HG02798 (cell line): ENCODE data around the gene ZNF358.

Experiments
- ATAC-seq: cut with Tn5 transposase; IDR thresholded peaks from one replicate; pipeline ENCODE4 v1.9.1; 2021; ENCODE audit warnings: mild to moderate bottlenecking; ENCODE audit not compliant: unreplicated experiment, poor library complexity

The ZNF358 gene

DNA sequence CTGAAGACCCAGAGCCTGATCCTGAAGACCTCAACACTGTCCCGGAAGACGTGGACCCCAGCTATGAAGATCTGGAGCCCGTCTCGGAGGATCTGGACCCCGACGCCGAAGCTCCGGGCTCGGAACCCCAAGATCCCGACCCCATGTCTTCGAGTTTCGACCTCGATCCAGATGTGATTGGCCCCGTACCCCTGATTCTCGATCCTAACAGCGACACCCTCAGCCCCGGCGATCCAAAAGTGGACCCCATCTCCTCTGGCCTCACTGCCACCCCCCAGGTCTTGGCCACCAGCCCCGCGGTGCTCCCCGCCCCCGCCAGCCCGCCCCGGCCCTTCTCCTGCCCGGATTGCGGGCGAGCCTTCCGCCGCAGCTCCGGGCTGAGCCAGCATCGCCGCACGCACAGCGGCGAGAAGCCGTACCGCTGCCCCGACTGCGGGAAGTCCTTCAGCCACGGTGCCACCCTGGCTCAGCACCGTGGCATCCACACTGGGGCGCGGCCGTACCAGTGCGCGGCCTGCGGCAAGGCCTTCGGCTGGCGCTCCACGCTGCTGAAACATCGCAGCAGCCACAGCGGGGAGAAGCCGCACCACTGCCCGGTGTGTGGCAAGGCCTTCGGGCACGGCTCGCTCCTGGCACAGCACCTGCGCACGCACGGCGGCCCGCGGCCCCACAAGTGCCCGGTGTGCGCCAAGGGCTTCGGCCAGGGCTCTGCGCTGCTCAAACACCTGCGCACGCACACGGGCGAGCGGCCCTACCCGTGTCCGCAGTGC is 3.6 kb downstream of the ZNF358 start:
- ATAC-seq, result no peak

DNA sequence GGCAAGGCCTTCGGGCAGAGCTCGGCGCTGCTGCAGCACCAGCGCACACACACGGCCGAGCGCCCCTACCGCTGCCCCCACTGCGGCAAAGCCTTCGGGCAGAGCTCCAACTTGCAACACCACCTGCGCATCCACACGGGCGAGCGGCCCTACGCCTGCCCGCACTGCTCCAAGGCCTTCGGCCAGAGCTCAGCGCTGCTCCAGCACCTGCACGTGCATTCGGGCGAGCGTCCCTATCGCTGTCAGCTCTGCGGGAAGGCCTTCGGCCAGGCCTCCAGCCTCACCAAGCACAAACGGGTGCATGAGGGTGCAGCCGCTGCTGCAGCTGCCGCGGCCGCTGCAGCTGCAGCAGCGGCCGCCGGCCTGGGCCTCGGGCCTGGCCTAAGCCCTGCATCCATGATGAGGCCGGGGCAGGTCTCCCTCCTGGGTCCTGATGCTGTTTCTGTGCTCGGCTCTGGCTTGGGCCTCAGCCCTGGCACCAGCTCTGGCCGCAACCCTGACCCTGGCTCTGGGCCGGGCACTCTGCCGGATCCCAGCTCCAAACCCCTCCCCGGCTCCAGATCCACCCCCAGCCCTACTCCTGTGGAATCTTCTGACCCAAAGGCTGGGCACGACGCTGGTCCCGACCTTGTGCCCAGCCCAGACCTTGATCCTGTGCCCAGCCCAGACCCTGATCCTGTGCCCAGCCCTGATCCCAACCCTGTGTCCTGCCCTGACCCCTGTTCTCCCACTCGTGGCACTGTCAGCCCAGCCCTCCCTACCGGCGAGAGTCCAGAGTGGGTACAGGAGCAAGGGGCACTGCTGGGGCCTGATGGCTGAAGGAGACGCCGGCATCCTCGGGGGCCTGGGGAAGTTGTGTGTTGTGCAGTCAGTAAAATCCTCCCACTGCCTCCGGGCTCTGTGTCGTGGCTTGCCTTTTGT is 4.5 kb downstream of the ZNF358 start:
- ATAC-seq, result no peak

DNA sequence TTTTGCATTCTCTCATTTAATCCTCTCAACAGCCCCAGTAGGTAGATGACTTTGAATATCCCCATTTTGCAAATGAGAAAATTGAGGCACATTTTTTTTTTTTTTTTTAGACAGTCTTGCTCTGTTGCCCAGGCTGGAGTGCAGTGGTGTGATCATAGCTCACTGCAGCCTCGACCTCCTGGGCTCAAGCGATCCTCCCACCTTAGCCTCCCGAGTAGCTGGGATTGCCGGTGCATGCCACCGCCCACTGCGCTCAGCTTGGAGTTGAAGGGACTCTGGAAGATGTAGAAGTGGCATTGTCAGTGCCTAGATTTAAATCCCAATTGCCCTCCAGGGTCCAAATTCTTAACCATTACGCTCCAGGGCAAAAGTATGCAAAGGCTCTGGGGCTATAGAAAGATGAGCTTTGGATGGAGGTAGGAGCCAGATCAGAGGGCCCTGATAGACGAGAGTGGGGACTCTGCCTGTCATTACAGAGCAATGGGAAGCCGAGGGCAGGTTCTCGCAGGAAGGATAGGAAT is 5.7 kb downstream of the ZNF358 start:
- no peak for ATAC-seq

DNA sequence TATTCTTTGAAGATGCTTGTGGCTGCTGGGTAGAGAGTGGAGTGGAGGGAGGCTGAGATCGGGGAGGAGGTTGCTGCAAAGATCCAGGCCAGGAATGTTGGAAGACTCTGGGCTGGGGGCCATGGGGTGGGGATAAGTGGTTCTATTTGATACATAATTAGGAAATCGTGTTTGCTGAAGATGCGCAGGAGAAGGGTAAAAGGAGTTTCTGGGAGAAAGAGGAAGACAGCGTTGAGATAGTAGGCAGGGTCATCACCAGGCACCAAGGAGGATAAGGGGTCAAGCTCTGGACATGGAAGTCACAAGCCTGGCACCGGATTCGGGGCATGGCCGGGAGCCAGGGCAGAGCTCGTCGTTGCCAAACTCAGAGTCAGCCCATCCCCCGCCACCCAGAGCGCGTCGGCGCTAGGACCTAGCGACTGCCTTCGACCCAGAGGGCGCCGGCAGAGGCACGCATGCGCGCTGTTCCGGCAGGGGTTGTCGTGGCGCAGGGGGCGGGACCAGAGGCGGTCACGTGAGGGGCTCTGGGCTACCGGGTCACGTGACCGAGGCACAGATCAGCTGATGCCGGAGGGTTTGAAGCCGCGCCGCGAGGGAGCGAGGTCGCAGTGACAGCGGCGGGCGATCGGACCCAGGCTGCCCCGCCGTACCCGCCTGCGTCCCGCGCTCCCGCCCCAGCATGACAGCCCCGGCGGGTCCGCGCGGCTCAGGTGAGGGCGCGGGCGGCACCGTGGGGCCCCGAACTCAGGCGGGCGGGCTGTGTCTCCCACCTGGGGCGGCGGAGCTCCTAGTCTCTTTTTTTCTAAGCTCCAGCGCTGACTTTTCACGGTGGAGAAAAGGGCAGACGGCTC is 6.4 kb downstream of the ZNF358 start, which contains the start of gene MCOLN1:
Gene MCOLN1 (plus strand): TSS at position 553 of the 851 bp plus-strand sequence. CDS start 127 bp downstream, at position 680.
- peak; percentile 93 for ATAC-seq

DNA sequence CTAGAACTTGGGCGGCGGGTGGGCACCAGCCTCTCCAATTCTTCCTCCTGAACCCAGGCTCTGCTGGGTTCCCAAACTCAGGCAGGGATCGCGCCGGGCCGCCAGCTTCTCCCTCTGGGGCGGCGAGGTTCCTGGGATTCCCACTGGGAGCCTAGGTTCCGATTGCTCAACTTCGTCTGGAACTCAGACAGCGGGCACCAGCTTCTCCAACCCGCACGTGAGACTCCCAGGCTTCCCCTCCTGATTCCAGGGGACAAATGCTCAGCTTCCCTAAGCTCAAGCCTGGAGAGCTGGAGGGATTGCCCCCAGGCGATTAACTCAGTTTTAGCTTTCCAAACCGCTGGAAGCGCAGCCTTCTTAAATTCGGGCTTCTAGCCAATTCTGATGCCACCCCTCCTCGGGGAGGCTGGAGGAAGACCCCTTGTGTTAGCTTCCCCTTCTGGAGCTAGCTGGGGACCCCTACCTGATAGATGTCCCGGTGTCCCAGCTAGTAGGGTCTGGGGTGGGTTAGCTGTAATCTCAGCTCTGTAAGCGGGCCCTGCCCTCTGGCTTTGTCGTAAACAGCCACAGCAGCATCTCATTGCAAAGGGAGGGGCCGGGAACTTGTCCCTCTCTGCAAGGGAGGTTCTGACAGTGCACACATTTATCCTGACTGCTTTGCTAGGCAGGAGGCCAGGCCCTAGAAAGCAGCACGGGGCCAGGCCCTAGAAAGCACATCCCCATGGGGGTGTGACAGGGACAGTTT is 7.2 kb downstream of the ZNF358 start:
- peak; percentile 5 for ATAC-seq

DNA sequence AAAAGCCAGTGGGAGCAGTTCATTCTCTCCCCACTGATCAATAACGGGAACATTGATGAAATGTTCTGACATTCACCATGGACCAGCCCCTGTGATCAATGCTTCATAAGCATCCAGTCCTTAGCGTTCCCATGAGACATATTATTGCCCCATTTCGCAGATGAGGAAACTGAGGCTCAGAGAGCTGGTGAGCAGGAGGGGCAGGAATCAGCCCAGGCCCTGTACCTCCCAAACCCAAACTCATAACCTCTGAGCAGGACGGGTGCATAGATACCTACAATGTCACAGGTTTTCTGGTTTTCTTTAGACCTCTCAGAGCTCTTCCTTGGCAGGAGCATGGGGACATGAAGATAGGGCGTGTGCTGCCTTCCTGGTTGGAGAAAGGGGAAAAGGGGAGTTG is 8.6 kb downstream of the ZNF358 start:
- ATAC-seq, result no peak

DNA sequence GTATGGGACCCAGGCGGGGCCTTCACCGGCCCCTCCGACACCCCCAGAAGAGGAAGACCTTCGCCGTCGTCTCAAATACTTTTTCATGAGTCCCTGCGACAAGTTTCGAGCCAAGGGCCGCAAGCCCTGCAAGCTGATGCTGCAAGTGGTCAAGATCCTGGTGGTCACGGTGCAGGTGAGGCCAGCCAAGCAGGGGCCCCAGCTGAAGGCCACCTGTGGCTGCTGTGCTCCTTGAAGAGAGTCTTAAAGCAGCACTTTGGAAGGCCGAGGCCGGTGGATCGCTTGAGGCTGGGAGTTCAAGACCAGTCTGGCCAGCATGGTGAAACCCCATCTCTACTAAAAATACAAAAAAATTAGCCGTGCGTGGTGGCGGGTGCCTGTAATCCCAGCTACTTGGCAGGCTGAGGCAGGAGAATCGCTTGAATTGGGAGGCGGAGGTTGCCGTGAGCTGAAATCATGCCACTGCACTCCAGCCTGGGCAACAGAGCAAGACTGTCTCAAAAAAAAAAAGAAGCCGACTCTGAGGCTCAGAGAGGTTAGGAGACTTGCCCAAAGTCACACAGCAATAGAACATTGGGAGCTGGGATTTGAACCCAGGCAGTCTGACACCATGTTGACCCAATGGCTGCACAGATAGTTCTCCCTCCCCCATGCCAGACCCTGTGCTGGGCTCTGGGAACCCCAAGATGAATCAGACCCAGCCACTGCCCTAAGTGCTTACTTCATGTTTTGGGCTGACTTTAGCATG is 9.3 kb downstream of the ZNF358 start:
- ATAC-seq, result no peak

DNA sequence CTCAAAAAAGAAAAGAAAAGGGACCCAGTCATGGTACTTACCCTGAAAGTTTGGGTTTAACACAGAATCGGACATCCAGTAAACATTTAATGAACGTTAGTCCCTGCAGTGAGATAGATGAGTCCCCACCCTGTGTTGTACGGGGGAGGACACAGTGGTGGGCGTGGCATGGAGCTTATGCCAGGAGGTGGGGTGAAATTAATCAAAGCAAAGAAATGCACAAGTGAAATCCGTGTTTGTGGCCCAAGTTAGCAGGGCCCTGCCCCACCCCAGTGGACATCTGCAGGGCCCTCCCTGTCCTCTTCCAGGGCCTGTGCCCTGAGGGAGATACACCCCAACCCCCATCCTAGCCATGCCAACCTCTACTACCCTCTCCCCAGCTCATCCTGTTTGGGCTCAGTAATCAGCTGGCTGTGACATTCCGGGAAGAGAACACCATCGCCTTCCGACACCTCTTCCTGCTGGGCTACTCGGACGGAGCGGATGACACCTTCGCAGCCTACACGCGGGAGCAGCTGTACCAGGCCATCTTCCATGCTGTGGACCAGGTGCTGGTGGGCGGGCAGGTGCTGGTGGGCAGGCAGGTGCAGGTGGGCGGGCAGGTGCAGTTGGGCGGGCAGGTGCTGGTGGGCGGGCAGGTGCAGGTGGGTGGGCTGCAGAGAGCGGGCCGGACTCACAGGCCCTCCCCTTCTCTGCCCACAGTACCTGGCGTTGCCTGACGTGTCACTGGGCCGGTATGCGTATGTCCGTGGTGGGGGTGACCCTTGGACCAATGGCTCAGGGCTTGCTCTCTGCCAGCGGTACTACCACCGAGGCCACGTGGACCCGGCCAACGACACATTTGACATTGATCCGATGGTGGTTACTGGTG is 10.4 kb downstream of the ZNF358 start:
- ATAC-seq, result no peak

DNA sequence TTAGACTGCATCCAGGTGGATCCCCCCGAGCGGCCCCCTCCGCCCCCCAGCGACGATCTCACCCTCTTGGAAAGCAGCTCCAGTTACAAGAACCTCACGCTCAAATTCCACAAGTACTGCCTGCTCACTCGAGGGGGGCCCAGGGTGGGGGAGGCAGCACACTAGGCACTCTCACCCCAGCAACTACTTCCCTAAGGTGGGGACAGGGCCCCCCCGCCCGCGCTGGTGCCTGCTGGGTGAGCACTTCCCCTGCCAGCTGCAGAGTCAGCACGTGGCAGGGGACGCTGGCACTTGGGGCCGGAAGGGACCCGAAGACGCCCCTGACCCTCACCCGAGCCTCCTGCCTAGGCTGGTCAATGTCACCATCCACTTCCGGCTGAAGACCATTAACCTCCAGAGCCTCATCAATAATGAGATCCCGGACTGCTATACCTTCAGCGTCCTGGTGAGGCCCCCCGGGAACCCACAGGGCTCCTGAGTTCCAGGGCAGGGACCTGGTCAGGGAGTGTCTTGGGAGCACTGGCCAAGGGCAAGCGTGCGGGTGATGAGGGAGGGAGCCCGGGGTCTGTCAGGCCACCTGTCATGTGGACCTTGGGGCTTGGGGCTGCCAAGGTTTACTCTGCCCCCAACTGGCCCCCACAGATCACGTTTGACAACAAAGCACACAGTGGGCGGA is 11.8 kb downstream of the ZNF358 start:
- ATAC-seq, result no peak

DNA sequence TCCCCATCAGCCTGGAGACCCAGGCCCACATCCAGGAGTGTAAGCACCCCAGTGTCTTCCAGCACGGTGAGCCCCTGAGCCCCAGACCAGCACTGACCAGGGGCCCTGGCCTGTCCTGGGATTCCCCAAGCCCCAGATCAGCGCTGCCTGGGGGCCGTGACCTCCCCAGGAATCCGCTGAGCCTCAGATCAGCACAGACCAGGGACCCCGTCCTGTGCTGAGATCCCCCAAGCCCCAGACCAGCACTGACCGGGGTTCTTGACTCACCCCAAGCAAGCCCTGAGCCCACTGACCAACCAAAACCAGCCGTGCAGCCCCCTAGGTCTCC is 12.3 kb downstream of the ZNF358 start:
- ATAC-seq, result no peak

DNA sequence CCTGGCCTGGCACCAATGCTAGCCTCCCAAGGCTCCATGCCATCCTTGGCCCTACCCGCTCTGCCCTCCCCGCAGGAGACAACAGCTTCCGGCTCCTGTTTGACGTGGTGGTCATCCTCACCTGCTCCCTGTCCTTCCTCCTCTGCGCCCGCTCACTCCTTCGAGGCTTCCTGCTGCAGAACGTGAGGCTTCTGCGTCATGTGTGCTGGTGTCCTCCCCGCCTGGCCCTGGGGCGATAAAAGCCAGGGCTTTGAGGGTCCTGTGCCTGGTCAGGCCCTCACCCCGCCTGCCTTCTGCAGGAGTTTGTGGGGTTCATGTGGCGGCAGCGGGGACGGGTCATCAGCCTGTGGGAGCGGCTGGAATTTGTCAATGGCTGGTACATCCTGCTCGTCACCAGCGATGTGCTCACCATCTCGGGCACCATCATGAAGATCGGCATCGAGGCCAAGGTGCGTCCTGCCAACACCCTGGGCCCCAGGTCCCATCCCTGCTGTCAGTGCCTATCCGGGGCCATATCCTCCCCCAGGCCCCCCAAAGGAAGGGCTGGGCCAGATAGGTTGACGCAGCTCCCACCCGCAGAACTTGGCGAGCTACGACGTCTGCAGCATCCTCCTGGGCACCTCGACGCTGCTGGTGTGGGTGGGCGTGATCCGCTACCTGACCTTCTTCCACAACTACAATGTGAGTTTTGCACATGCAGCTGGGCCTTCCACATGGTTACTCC is 12.8 kb downstream of the ZNF358 start:
- no peak for ATAC-seq

DNA sequence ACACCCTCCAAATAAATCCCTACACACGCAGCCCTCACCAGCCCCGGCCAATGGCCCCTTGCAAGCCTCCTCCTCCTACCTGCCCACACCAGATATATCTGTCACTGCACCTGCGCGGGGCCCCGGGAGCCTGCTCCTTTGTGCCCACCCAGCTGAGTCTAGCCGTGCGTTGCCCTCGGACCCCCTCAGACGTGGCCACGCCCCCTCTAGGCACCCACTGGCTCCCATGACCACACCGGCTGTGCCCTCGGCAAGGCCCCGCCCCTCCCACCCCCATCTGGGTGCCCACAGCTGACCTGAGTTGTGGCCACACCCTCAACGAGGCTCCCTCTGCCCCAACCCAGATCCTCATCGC is 13.3 kb downstream of the ZNF358 start:
- no peak for ATAC-seq

DNA sequence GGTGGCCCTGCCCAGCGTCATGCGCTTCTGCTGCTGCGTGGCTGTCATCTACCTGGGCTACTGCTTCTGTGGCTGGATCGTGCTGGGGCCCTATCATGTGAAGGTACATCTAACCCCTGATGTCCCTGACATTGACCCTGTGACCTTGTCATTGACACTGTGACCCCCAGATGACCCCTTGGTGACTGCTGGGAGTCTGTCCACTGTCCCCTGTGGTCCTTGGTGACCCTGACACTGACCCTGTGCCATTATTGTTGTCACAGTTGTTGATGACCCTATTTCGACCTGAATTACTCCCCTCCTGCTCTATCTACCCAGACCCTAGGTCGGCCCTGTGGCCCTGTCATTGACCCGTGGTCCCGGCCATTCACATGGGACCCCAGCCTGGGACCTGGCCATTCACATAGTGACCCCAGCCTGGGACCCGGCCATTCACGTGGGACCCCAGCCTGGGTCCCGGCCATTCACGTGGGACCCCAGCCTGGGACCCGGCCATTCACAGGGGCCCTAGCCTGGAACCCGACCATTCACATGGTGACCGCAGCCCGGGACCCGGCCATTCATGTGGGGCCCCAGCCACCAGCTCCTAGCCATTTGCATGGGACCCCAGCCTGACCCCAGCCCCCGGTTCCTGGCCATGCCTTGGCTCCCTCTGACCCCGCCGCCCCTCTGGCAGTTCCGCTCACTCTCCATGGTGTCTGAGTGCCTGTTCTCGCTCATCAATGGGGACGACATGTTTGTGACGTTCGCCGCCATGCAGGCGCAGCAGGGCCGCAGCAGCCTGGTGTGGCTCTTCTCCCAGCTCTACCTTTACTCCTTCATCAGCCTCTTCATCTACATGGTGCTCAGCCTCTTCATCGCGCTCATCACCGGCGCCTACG is 13.9 kb downstream of the ZNF358 start:
- no peak for ATAC-seq

DNA sequence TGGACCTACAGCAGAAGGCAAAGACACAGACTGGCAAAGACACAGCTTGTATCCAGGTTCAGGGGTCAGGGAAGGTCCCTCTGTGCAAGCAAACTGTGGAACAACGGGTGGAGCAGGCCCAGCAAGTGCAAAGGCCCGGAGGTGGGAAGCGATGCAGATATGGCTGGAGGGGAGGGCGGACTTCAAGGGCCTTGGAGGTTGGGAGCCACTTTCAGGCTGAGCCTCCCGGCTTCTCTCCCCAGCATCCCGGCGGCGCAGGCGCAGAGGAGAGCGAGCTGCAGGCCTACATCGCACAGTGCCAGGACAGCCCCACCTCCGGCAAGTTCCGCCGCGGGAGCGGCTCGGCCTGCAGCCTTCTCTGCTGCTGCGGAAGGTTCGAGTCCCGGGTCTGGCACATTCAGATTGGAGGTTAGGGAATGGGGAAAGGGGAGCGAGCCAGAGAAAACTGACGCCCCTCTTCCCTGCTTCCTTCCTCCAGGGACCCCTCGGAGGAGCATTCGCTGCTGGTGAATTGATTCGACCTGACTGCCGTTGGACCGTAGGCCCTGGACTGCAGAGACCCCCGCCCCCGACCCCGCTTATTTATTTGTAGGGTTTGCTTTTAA is 17.5 kb downstream of the ZNF358 start:
- ATAC-seq, result no peak

DNA sequence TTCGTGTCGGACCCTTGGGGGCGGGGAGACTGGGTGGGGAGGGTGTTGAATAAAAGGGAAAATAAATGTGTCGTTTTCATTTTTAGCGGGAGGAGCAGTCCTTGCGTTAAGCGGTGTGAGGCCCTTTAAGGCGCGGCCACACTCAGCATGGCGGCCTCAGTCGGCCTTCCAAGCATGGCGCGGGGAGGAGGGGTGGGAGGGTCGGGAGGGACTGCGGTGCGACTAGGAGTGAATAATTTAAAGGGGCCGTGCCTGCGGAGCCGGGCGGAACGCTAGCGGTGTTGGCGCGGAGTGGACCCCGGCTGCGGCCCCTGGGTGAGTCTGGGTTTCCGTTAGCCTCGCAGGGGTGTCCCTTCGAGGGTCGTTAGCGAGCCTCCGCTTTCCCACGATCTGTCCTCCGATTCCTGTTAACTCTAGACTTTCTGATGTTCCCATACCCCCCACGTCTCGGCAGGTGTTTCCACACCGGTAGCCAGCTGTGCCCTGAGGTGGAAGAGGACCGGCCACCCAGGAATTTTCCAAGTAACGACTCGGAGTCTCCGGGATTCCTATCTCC is 18.1 kb downstream of the ZNF358 start:
- peak; percentile 37 for ATAC-seq
